EL (cell line): Measurements from ENCODE around the gene FAM25A.
"Not testable (repeated sequence)": the region's sequence is repeated elsewhere in the genome, so short reads cannot be mapped to it uniquely, and the experiment has no call there.

Experiments
- DNase-seq: peaks from one replicate; pipeline ENCODE4 v3.0.0-alpha.2; 2016

FAM25A gene

GRCh38 chr10:87014986-87015716, 4.9 kb upstream of the FAM25A start:
- DNase-seq, result not testable (repeated sequence)

GRCh38 chr10:87018127-87018526, 2.0 kb upstream of the FAM25A start:
- not testable (repeated sequence) for DNase-seq

DNA sequence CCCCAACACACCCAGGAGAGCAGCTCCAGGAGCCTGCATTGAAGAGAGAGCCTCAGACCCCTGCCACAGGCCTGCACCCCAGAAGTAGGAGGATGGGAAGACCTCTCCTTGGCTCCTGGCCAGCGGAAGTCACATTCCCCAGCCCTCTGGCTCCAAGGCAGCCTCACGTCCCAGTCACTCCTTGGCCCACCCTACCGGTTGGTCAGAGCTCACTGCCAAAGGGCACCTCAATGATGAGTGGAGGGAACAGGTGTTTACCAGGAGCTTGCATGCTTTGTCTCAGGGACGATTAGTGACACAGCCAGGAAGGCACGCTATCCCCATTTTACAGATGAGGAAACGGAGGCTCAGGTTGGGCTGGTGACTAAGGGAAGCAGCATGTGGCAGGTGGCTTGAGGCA, 1.0 kb upstream of the FAM25A start:
- DNase-seq, result not testable (repeated sequence)

DNA sequence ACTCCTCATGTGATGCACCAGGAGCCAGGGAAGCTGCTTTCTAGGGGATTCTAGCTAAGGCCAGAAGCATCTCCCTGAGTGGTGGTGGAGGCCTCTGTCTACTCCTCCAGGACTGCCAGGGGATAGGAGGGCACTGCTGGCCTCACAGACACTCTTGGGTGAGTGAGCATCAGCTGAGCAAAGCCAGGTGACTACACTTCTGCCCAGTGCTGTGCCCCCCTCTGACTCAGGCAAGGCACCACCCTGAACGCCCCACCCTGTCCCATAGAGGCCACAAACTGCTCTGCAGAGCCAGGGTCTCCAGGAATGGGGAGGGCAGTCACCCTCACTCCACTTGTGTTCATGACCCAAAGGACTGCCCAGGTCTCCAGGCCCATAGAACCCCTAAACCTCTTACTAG, 590 bp upstream of the FAM25A start:
- DNase-seq, result not testable (repeated sequence)

- peak; percentile 84 for DNase-seq
Observed at GRCh38 chr10:87025285-87025958, 5.3 kb downstream of the FAM25A start.

DNA sequence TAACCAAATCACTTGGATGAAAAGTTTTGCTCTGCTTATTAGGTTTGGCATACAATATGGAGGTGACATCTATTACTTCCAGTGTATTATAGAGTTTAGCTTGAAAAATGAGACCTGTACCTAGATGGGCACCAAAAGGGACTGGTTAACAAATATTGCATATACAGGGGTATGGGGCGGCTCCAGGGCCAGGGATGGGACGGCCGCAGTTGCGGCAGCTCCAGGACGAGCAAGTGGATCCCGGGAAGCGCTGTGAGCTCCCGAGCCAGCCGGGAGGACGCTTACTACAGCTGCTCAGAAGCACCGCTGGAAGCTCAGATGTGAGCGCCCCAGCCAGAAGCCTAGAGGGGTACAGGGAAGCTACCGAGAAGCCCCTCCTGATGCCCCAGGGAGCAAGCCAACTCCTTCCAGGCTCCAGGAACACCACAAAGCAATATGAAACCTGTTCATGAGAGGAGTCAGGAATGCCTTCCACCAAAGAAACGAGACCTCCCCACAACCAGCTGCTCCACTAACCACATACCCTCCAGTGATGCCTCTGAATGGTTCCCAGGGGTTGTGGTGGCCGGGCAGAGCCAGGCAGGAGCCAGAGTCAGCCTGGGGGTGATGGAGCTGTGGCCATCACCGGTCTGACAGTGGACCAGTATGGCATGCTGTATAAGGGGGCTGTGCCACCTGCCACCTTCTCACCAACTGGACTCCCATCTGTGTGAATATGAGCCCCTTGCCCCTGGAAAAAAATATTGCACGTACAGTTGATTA, 6.8 kb downstream of the FAM25A start:
- not testable (repeated sequence) for DNase-seq

GRCh38 chr10:87030419-87030818, 10.3 kb downstream of the FAM25A start:
- not testable (repeated sequence) for DNase-seq

DNA sequence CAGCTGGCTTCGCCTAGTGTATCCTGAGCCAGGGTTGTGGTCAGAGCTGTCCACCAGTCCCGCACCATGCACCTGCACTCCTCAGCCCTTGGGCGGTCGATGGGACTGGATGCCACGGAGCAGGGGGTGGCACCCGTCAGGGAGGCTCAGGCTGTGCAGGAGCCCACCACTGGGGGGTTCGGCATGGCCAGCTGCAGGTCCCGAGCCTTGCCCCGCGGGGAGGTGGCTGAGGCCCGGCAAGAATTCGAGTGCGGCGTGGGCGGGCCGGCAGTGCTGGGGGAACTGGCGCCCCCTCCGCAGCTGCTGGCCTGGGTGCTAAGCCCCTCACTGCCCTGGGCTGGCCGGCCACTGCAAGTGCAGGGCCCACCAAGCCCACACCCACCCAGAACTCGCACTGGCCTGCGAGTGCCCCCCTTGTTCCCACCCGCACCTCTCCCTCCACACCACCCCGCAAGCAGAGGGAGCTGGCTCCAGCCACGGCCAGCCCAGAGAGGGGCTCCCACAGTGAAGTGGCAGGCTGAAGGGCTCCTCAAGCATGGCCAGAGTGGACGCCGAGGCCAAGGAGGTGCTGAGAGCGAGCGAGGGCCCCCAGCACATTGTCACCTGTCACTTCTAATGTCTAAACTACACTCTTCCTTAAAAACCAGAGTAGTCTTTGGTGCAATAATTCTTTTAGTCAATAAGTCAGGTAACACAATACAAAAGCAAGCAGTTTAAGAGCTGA, 11.0 kb downstream of the FAM25A start:
- DNase-seq, result no peak

DNA sequence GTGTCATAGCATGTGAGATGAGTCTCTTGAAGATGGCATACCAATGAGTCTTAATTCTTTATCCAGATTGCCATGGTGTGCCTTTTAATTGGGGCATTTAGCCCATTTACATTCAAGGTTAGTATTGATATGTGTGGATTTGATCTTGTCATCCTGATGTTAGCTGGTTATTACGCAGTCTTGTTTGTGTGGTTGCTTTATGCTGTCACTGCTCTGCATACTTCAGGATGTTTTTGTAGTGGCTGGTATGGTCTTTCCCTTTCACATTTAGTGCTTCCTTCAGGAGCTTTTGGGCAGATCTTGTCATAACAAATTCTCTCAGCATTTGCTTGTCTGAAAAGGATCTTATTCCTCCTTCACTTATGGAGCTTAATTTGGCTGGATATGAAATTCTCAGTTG, 16.5 kb downstream of the FAM25A start:
- no peak for DNase-seq

DNA sequence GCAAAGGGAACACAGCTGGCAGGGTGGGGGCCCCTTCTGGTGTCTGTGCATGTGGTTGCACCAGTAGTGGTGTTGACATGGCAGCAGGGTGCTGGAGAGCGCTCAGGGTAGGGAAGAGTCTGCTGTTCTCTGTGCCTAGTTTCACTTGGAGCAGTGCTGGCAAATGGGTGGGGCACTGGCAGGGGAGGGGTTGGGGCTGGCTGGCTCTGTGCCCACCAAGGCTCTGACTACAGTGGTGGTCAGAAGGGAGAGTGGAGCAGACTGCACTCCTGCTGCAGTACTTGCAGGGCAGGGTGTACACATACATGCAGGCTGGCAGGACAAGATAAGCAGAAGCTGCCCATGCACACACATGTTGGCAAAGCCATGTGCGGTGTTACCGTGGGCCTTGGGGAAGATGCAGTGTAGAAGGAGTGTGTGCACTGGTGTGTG, 18.2 kb downstream of the FAM25A start:
- DNase-seq, result no peak

- no peak for DNase-seq
Observed at GRCh38 chr10:87038786-87039185, 18.7 kb downstream of the FAM25A start.

GRCh38 chr10:87043579-87043978, 23.5 kb downstream of the FAM25A start:
- not testable (repeated sequence) for DNase-seq

DNA sequence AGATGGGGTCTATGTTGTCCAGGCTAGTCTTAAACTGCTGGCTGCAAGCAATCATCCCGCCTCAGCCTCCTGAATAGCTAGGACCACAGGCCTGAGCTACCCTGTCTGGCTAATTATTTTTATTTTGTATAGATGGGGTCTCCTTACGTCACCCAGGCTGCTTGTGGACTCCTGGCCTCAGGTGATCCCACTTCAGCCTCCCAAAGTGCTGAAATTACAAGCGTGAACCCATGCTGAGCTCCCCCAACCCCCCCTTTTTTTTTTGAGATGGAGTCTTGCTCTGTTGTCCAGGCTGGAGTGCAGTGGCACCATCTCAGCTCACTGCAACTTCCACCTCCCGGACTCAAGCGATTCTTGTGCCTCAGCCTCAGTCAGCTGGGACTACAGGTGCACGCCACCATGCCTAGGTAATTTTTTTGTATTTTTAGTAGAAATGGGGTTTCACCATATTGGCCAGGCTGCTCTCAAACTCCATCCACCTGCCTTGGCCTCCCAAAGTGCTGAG, 25.4 kb downstream of the FAM25A start:
- no peak for DNase-seq

DNA sequence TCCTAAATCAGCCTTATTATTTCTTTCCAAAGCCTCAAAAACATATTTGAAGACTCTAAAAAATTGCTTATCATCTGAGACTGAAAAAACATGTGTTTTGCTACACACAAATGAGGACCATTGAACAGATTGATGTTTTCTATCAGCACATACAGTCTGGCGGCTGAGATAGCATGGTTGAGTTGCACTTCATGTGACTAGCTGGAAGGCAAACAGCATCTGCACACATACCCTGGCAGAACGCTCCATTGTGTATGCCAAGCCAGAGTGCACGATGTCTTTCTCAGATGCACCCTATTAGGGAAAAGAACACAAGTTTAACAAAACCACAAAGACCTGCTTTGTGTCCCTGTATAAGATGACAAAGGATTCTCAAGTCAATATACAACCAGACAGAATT, 33.0 kb downstream of the FAM25A start:
- no peak for DNase-seq

DNA sequence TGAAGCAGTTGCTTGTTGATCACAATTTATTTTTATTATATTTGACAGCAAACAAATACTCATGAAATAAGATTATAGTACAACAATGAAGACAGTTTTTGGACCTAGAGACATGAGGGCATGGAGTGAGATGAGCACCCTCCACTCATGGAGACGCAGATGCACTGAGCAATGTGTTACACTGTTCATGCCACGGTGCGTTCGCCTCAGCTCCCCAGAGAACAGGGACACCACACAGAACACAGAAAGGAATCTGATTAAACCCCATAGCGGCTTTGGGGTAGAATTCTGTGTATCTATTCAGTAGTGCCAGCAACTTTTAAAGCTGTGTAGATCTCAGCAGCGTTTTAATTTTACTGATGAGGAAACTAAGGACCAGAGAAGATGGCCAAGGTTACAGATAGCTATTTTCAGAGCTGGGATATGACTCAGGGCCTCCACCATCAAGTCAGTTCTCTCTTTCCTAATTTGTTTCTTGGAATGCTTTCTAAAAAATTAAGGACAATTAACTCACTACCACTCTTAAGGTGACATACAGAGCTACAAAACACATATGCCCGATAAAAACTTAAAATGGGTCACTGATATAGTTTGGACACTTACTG, 33.6 kb downstream of the FAM25A start:
- no peak for DNase-seq

GRCh38 chr10:87054373-87055295, 34.5 kb downstream of the FAM25A start:
- DNase-seq, result peak; percentile 75

GRCh38 chr10:87058171-87058570, 38.1 kb downstream of the FAM25A start:
- no peak for DNase-seq

GRCh38 chr10:87059401-87059800, 39.3 kb downstream of the FAM25A start:
- DNase-seq, result no peak

- no peak for DNase-seq
Observed at GRCh38 chr10:87060280-87060928, 40.3 kb downstream of the FAM25A start.

DNA sequence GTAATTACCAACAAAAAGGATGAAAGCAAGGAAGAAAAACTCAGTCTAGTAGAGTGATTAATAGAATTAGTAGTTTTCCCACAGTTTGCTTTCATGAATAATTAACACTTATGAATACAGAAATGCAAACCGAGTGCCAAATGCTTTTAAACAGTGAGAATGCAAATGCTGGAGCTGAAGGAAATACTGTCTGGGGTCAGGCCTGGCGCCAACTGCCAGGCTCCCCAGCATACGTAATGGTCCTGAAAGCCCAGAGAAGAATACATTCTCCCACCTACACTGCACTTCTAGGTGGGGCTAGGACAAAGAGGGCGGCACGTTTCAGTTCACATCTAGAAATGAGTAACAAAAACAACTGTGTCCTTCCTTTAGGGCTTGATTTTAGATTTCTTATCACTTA, 44.6 kb downstream of the FAM25A start:
- no peak for DNase-seq

- no peak for DNase-seq
Observed at GRCh38 chr10:87066178-87066577, 46.1 kb downstream of the FAM25A start.
